ENCODE data around the gene EDC4. TPM values are rescaled to one million over a fixed set of nuclear protein-coding genes. Genes with fewer than 3 reads are reported as not detected.
"Not testable (repeated sequence)": the region's sequence is repeated elsewhere in the genome, so short reads cannot be mapped to it uniquely, and the experiment has no call there.

EDC4 gene
- polyA plus RNA-seq (ENCODE audit: insufficient read length in 12 of 12) = 100 to 1,000 TPM in 5 of 12 donors, 10 to 100 TPM in 7; 40.4 to 146 (median 96.8) TPM
- long read RNA-seq, donor 1, full-length matches to known transcripts = 2 of 7 reads
- long read RNA-seq, donor 1, partial matches to known transcripts = 5 of 7 reads
- long read RNA-seq, donor 1, other reads (novel, unspliced or antisense) = 0 of 7 reads
- long read RNA-seq, donor 2, full-length matches to known transcripts = 4 of 9 reads
- long read RNA-seq, donor 2, partial matches to known transcripts = 5 of 9 reads
- long read RNA-seq, donor 2, other reads (novel, unspliced or antisense) = 0 of 9 reads
- long read RNA-seq, donor 3 = 0 reads
- long read RNA-seq, donor 4, full-length matches to known transcripts = 2 of 2 reads
- long read RNA-seq, donor 4, partial matches to known transcripts = 0 of 2 reads
- long read RNA-seq, donor 4, other reads (novel, unspliced or antisense) = 0 of 2 reads
- long read RNA-seq, donor 5, full-length matches to known transcripts = 6 of 25 reads
- long read RNA-seq, donor 5, partial matches to known transcripts = 19 of 25 reads
- long read RNA-seq, donor 5, other reads (novel, unspliced or antisense) = 0 of 25 reads
- long read RNA-seq, donor 6, partial matches to known transcripts = 0 of 3 reads
- long read RNA-seq, donor 6, other reads (novel, unspliced or antisense) = 0 of 3 reads
- long read RNA-seq, donor 7, partial matches to known transcripts = 0 of 1 reads
- long read RNA-seq, donor 7, other reads (novel, unspliced or antisense) = 0 of 1 reads
- long read RNA-seq, donor 8, full-length matches to known transcripts = 9 of 32 reads
- long read RNA-seq, donor 8, partial matches to known transcripts = 23 of 32 reads
- long read RNA-seq, donor 8, other reads (novel, unspliced or antisense) = 0 of 32 reads
- long read RNA-seq, donor 9, partial matches to known transcripts = 0 of 1 reads
- long read RNA-seq, donor 9, other reads (novel, unspliced or antisense) = 0 of 1 reads
- long read RNA-seq, donor 10, full-length matches to known transcripts = 2 of 12 reads
- long read RNA-seq, donor 10, partial matches to known transcripts = 10 of 12 reads
- long read RNA-seq, donor 10, other reads (novel, unspliced or antisense) = 0 of 12 reads
- long read RNA-seq, donor 11, partial matches to known transcripts = 14 of 15 reads
- long read RNA-seq, donor 11, other reads (novel, unspliced or antisense) = 0 of 15 reads

- peak; percentile 78 for DNase-seq
Measured at GRCh38 chr16:67872631-67873434, at the start of gene EDC4. Gene EDC4 (plus strand): TSS chr16:67873052. CDS start chr16:67873262, 210 bp downstream.

GRCh38 chr16:67825119-67825518 is 47.7 kb upstream of the EDC4 start:
- no peak for DNase-seq

GRCh38 chr16:67825906-67826305 is 46.9 kb upstream of the EDC4 start:
- DNase-seq = no peak

GRCh38 chr16:67828651-67829050 is 44.2 kb upstream of the EDC4 start:
- no peak for DNase-seq

- DNase-seq = no peak
Measured at GRCh38 chr16:67833030-67833414, 39.8 kb upstream of the EDC4 start.

GRCh38 chr16:67833415-67834241 is 39.2 kb upstream of the EDC4 start:
- peak; percentile 97 for DNase-seq

GRCh38 chr16:67834242-67834614 is 38.6 kb upstream of the EDC4 start:
- no peak for DNase-seq

GRCh38 chr16:67837190-67837589 is 35.7 kb upstream of the EDC4 start:
- DNase-seq = not testable (repeated sequence)

- DNase-seq = no peak
Measured at GRCh38 chr16:67837811-67838210, 35.0 kb upstream of the EDC4 start.

GRCh38 chr16:67841198-67841815 is 31.5 kb upstream of the EDC4 start:
- DNase-seq = no peak

- DNase-seq = peak; percentile 99
Measured at GRCh38 chr16:67841816-67842508, 30.9 kb upstream of the EDC4 start, which contains the start of gene THAP11. Gene THAP11 (plus strand): TSS chr16:67842320. CDS start chr16:67842555, 235 bp downstream.

- DNase-seq = peak; percentile 58
Measured at GRCh38 chr16:67842509-67843342, 30.1 kb upstream of the EDC4 start.

- DNase-seq = no peak
Measured at GRCh38 chr16:67843343-67843765, 29.5 kb upstream of the EDC4 start.

GRCh38 chr16:67844497-67844896 is 28.4 kb upstream of the EDC4 start:
- DNase-seq = no peak

- DNase-seq = no peak
Measured at GRCh38 chr16:67845291-67846062, 27.4 kb upstream of the EDC4 start.

GRCh38 chr16:67846063-67846319 is 26.9 kb upstream of the EDC4 start:
- DNase-seq = no peak

GRCh38 chr16:67846320-67847063 is 26.4 kb upstream of the EDC4 start, which contains the start of gene NUTF2:
Gene NUTF2 (plus strand): TSS chr16:67846933. CDS start chr16:67865131, 18,198 bp downstream.
- DNase-seq = peak; percentile 97

Measured in muscle of arm (tissue), 14 donors.